NCI-H510A treated with DMSO at 0.1 percent for 48 hours (cell line): Measurements from ENCODE around the gene TMCC1.
"Not testable (repeated sequence)": the region's sequence is repeated elsewhere in the genome, so short reads cannot be mapped to it uniquely, and the experiment has no call there.

Experiments
- DNase-seq: peaks from one replicate; lab custom pipeline; 2025; lab: John Stamatoyannopoulos, UW

The TMCC1 gene

GRCh38 chr3:129686941-129687340, 206.6 kb downstream of the TMCC1 start:
- peak; percentile 96 for DNase-seq

GRCh38 chr3:129684270-129684669, 209.2 kb downstream of the TMCC1 start:
- no peak for DNase-seq

- no peak for DNase-seq
These were observed 210.3 kb downstream of the TMCC1 start for GRCh38 chr3:129683201-129683600.

GRCh38 chr3:129676985-129677384, 216.5 kb downstream of the TMCC1 start:
- no peak for DNase-seq

- DNase-seq: not testable (repeated sequence)
These were observed 218.8 kb downstream of the TMCC1 start for GRCh38 chr3:129674798-129675123.

- DNase-seq: peak; percentile 15
These were observed 219.4 kb downstream of the TMCC1 start for GRCh38 chr3:129673897-129674797.

GRCh38 chr3:129673012-129673411, 220.5 kb downstream of the TMCC1 start:
- DNase-seq: no peak

- no peak for DNase-seq
These were observed 221.1 kb downstream of the TMCC1 start for GRCh38 chr3:129672412-129672811.

GRCh38 chr3:129665024-129665768, 228.3 kb downstream of the TMCC1 start:
- no peak for DNase-seq

- no peak for DNase-seq
These were observed 229.4 kb downstream of the TMCC1 start for GRCh38 chr3:129663930-129664646.

- no peak for DNase-seq
These were observed 230.5 kb downstream of the TMCC1 start for GRCh38 chr3:129663045-129663446.

GRCh38 chr3:129662191-129662608, 231.3 kb downstream of the TMCC1 start:
- no peak for DNase-seq

- DNase-seq: no peak
These were observed 231.7 kb downstream of the TMCC1 start for GRCh38 chr3:129661766-129662165.

- no peak for DNase-seq
These were observed 235.2 kb downstream of the TMCC1 start for GRCh38 chr3:129658110-129658843.

- DNase-seq: no peak
These were observed 236.1 kb downstream of the TMCC1 start for GRCh38 chr3:129657261-129658046.

- DNase-seq: no peak
These were observed 236.8 kb downstream of the TMCC1 start for GRCh38 chr3:129656659-129657247.

GRCh38 chr3:129655291-129655700, 238.2 kb downstream of the TMCC1 start:
- DNase-seq: no peak

- DNase-seq: no peak
These were observed 239.4 kb downstream of the TMCC1 start for GRCh38 chr3:129654131-129654530.

GRCh38 chr3:129653019-129653418, 240.5 kb downstream of the TMCC1 start:
- no peak for DNase-seq

- DNase-seq: no peak
These were observed 241.9 kb downstream of the TMCC1 start for GRCh38 chr3:129651435-129652202.
